ENCODE measurements around the gene EXOSC9.
A peak's percentile ranks its signal among the peaks of the same experiment; 100 is the strongest.

The EXOSC9 gene

GRCh38 chr4:121824171-121824527 lies 23.0 kb downstream of the EXOSC9 start:
- peak overlapping the region; percentile 98 for H3K9ac ChIP-seq (ENCODE audit: low read depth, low read length)
- DNase-seq = no peak

DNA sequence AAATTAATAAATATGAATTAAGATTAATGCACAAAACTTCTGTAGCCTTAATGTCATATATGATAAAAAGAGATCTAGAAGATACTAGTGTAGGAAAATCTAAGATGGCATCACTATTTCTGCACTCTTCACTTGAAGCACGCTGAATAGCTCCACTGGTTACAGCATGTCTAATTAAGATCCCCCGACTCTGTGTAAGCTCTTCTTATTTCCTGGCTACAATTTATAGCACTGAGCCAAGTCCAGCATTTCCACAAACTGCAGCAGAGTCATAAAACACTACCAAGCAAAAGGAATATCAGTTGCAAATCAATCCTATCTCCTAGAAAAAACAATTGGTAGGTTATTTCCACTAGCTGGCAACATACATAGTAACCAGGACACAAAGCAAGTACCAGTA lies 23.8 kb downstream of the EXOSC9 start:
- ATAC-seq (ENCODE audit: insufficient read depth, low read depth) (no peak), DNase-seq (no peak)
- Histone ChIP-seq H3K9ac (ENCODE audit: low read depth, low read length) (no peak overlapping the region), H3K4me3 (ENCODE audit: low read depth in 1 of 2, low read length in 2 of 2) (no peak overlapping the region), H3K4me2 (ENCODE audit: insufficient read depth, low read length) (no peak overlapping the region), H3K27me3 (ENCODE audit: insufficient read depth, low read length, poor library complexity) (no peaks in the 10 kb centered on the region), H3K27ac (ENCODE audit: low read length) (no peak overlapping the region), H3K36me3 (ENCODE audit: insufficient read depth, low read length) (peaks cover 40% of the 10 kb centered on the region), H2AFZ (ENCODE audit: low read depth, low read length) (0 out of 2 replicates have a peak overlapping the region, but pooled peaks have one; percentile 12), H4K20me1 (ENCODE audit: insufficient read depth, low read length) (peaks cover 19% of the 10 kb centered on the region; the same call in 1 of the 2 replicates), H3K9me3 (ENCODE audit: insufficient read depth, low read length, severe bottlenecking) (no peaks in the 10 kb centered on the region), H3K4me1 (ENCODE audit: insufficient read depth, low read length) (peaks cover 33% of the 10 kb centered on the region), H3K79me2 (ENCODE audit: insufficient read depth, low read length) (peaks cover 38% of the 10 kb centered on the region)
- TF ChIP-seq CTCF (IDR thresholded peaks at IDR 0.05; ENCODE audit: borderline replicate concordance, extremely low read depth, low read length, poor library complexity, severe bottlenecking) (no peak), EZH2 (IDR thresholded peaks at IDR 0.05; ENCODE audit: borderline replicate concordance, low read depth, low read length, severe bottlenecking) (no peak)

More at GRCh38 chr4:121824171-121824527, 23.0 kb downstream of the EXOSC9 start:
- Histone ChIP-seq H2AFZ (ENCODE audit: low read depth, low read length) (peak overlapping the region; percentile 93), H3K27me3 (ENCODE audit: insufficient read depth, low read length, poor library complexity) (no peaks in the 10 kb centered on the region), H3K27ac (ENCODE audit: low read length) (peak overlapping the region; percentile 94), H3K79me2 (ENCODE audit: insufficient read depth, low read length) (peaks cover 45% of the 10 kb centered on the region), H3K4me3 (ENCODE audit: low read depth in 1 of 2, low read length in 2 of 2) (peak overlapping the region; percentile 87 to 89), H3K4me1 (ENCODE audit: insufficient read depth, low read length) (peaks cover 39% of the 10 kb centered on the region), H4K20me1 (ENCODE audit: insufficient read depth, low read length) (peaks cover 19% of the 10 kb centered on the region; the same call in 1 of the 2 replicates), H3K36me3 (ENCODE audit: insufficient read depth, low read length) (peaks cover 48% of the 10 kb centered on the region), H3K9me3 (ENCODE audit: insufficient read depth, low read length, severe bottlenecking) (no peaks in the 10 kb centered on the region), H3K4me2 (ENCODE audit: insufficient read depth, low read length) (peak overlapping the region; percentile 73)
- ATAC-seq (ENCODE audit: insufficient read depth, low read depth) = no peak
- TF ChIP-seq EZH2 (IDR thresholded peaks at IDR 0.05; ENCODE audit: borderline replicate concordance, low read depth, low read length, severe bottlenecking) (no peak), CTCF (IDR thresholded peaks at IDR 0.05; ENCODE audit: borderline replicate concordance, extremely low read depth, low read length, poor library complexity, severe bottlenecking) (peak; percentile 21)

DNA sequence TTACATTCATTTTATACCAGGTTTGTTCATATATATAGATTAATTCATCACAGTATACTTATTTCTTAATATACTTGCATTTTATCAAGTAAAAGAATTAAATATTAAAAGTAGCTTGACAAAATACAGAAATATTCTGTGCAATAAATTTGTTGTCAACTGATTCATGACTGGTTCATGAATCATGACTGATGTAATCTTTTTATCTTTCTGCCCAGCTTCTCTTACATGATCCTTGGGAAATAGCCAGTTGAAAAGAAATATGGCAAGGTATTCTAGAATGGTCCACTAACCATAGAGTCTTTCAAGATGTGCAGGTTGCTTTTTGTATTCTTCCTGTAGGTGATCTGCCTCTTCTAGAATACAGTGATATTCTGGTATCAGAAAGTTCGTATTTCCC lies 26.7 kb downstream of the EXOSC9 start:
- H3K79me2 ChIP-seq (ENCODE audit: insufficient read depth, low read length) = peaks cover 9% of the 10 kb centered on the region
- H3K36me3 ChIP-seq (ENCODE audit: insufficient read depth, low read length) = peaks cover 11% of the 10 kb centered on the region
- ATAC-seq (ENCODE audit: insufficient read depth, low read depth) (no peak), DNase-seq (no peak)
- no peak overlapping the region for H3K4me3 ChIP-seq (ENCODE audit: low read depth in 1 of 2, low read length in 2 of 2)
- peaks cover 6% of the 10 kb centered on the region for H3K4me1 ChIP-seq (ENCODE audit: insufficient read depth, low read length)
- no peak overlapping the region for H3K9ac ChIP-seq (ENCODE audit: low read depth, low read length)
- no peaks in the 10 kb centered on the region for H3K27me3 ChIP-seq (ENCODE audit: insufficient read depth, low read length, poor library complexity)
- no peak overlapping the region for H2AFZ ChIP-seq (ENCODE audit: low read depth, low read length)
- no peaks in the 10 kb centered on the region for H4K20me1 ChIP-seq (ENCODE audit: insufficient read depth, low read length)
- TF ChIP-seq CTCF (IDR thresholded peaks at IDR 0.05; ENCODE audit: borderline replicate concordance, extremely low read depth, low read length, poor library complexity, severe bottlenecking) (no peak), EZH2 (IDR thresholded peaks at IDR 0.05; ENCODE audit: borderline replicate concordance, low read depth, low read length, severe bottlenecking) (no peak)
- H3K27ac ChIP-seq (ENCODE audit: low read length) = no peak overlapping the region
- no peak overlapping the region for H3K4me2 ChIP-seq (ENCODE audit: insufficient read depth, low read length)
- no peaks in the 10 kb centered on the region for H3K9me3 ChIP-seq (ENCODE audit: insufficient read depth, low read length, severe bottlenecking)

- TF ChIP-seq EZH2 (IDR thresholded peaks at IDR 0.05; ENCODE audit: borderline replicate concordance, low read depth, low read length, severe bottlenecking) (no peak), CTCF (IDR thresholded peaks at IDR 0.05; ENCODE audit: borderline replicate concordance, extremely low read depth, low read length, poor library complexity, severe bottlenecking) (no peak)
- Histone ChIP-seq H3K36me3 (ENCODE audit: insufficient read depth, low read length) (peaks cover 10% of the 10 kb centered on the region; the same call in 1 of the 2 replicates), H3K27me3 (ENCODE audit: insufficient read depth, low read length, poor library complexity) (no peaks in the 10 kb centered on the region), H3K4me1 (ENCODE audit: insufficient read depth, low read length) (peaks cover under 1% of the 10 kb centered on the region), H3K4me2 (ENCODE audit: insufficient read depth, low read length) (no peak overlapping the region), H3K27ac (ENCODE audit: low read length) (no peak overlapping the region), H3K9ac (ENCODE audit: low read depth, low read length) (no peak overlapping the region), H3K79me2 (ENCODE audit: insufficient read depth, low read length) (no peaks in the 10 kb centered on the region), H3K4me3 (ENCODE audit: low read depth in 1 of 2, low read length in 2 of 2) (no peak overlapping the region), H2AFZ (ENCODE audit: low read depth, low read length) (no peak overlapping the region), H4K20me1 (ENCODE audit: insufficient read depth, low read length) (no peaks in the 10 kb centered on the region), H3K9me3 (ENCODE audit: insufficient read depth, low read length, severe bottlenecking) (no peaks in the 10 kb centered on the region)
- ATAC-seq (ENCODE audit: insufficient read depth, low read depth) (no peak), DNase-seq (no peak)
Measured at GRCh38 chr4:121829511-121829910, 28.4 kb downstream of the EXOSC9 start.
